SK-N-SH (cell line): ENCODE data around the gene TOR4A.

Experiments
- CHD2 ChIP-seq: fragments of 150-350 bp; IDR thresholded peaks from 2 replicates; pipeline ENCODE4 v1.6.1; 2018; ENCODE audit warnings: low read length; ENCODE audit not compliant: partially characterized antibody
- ELF1 ChIP-seq: IDR thresholded peaks from 2 replicates; pipeline ENCODE4 v1.4.0; 2012
- FOXM1 ChIP-seq: IDR thresholded peaks from 2 replicates; pipeline ENCODE4 v1.4.0; 2012; ENCODE audit warnings: low read depth, mild to moderate bottlenecking
- MEF2A ChIP-seq: IDR thresholded peaks from 2 replicates; pipeline ENCODE4 v1.4.0; 2012; ENCODE audit warnings: low read depth, borderline replicate concordance
- NFIC ChIP-seq: IDR thresholded peaks from 2 replicates; pipeline ENCODE4 v1.4.0; 2012; ENCODE audit warnings: borderline replicate concordance
- POLR2AphosphoS5 ChIP-seq: IDR thresholded peaks from 2 replicates; pipeline ENCODE4 v1.6.1; 2012; ENCODE audit warnings: low read depth, low read length
- RFX5 ChIP-seq: IDR thresholded peaks from 2 replicates; pipeline ENCODE4 v1.6.1; 2012; ENCODE audit warnings: mild to moderate bottlenecking, improper control_type of control experiment, low read length
- SMC3 ChIP-seq: IDR thresholded peaks from 2 replicates; pipeline ENCODE4 v1.6.1; 2012; ENCODE audit warnings: low read depth, low read length, improper control_type of control experiment
- TEAD4 ChIP-seq: IDR thresholded peaks from 2 replicates; pipeline ENCODE4 v1.4.0; 2012; ENCODE audit warnings: mild to moderate bottlenecking, borderline replicate concordance; ENCODE audit not compliant: insufficient read depth
- TF ChIP-seq, protein P1 (sequence below): IDR thresholded peaks from 2 replicates; pipeline ENCODE4 v1.4.0; 2012; ENCODE audit warnings: low read depth
- TF ChIP-seq, protein P2 (sequence below): IDR thresholded peaks from 2 replicates; pipeline ENCODE4 v1.4.0; 2012; ENCODE audit warnings: low read depth, borderline replicate concordance
- TF ChIP-seq, protein P3 (sequence below): fragments of 200-600 bp; sonication (generic); IDR thresholded peaks from 2 replicates; pipeline ENCODE4 v1.6.1; 2017; ENCODE audit warnings: antibody characterized with exemption, mild to moderate bottlenecking, moderate library complexity

DNA sequence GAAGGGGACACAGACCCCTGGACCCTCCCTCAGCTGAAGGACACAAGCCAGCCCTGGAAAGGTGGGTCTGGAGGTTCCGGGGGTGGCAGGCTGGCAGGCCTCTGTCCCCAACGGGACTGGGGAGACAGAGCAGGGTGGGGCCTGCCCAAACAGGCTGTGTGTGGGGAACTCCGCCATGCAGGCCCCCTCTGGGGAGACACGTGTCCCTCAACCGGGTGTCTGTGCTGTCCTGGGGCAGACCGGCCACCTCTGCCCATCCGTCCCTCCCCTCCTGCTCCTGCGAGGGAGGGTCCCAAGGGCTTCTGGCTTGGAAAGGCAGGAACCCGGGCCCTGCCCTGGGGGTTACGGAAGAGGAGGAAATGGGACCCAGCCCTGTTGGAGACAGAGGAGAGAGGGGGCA, 45.4 kb upstream of the TOR4A start:
- no peak for TF ChIP-seq NFIC
- no peak for TF ChIP-seq POLR2AphosphoS5
- TF ChIP-seq FOXM1 = no peak
- TF ChIP-seq, protein P1, sequence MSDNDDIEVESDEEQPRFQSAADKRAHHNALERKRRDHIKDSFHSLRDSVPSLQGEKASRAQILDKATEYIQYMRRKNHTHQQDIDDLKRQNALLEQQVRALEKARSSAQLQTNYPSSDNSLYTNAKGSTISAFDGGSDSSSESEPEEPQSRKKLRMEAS = no peak
- TF ChIP-seq RFX5 = no peak
- TF ChIP-seq, protein P2, sequence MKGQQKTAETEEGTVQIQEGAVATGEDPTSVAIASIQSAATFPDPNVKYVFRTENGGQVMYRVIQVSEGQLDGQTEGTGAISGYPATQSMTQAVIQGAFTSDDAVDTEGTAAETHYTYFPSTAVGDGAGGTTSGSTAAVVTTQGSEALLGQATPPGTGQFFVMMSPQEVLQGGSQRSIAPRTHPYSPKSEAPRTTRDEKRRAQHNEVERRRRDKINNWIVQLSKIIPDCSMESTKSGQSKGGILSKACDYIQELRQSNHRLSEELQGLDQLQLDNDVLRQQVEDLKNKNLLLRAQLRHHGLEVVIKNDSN = no peak
- TF ChIP-seq, protein P3, sequence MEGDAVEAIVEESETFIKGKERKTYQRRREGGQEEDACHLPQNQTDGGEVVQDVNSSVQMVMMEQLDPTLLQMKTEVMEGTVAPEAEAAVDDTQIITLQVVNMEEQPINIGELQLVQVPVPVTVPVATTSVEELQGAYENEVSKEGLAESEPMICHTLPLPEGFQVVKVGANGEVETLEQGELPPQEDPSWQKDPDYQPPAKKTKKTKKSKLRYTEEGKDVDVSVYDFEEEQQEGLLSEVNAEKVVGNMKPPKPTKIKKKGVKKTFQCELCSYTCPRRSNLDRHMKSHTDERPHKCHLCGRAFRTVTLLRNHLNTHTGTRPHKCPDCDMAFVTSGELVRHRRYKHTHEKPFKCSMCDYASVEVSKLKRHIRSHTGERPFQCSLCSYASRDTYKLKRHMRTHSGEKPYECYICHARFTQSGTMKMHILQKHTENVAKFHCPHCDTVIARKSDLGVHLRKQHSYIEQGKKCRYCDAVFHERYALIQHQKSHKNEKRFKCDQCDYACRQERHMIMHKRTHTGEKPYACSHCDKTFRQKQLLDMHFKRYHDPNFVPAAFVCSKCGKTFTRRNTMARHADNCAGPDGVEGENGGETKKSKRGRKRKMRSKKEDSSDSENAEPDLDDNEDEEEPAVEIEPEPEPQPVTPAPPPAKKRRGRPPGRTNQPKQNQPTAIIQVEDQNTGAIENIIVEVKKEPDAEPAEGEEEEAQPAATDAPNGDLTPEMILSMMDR = no peak
- TF ChIP-seq ELF1 = no peak
- TF ChIP-seq CHD2 = no peak
- TF ChIP-seq SMC3 = no peak
- no peak for TF ChIP-seq MEF2A
- no peak for TF ChIP-seq TEAD4
